HTR-8/SVneo (cell line): ENCODE results near the gene AIDA.
"Not testable (repeated sequence)": the region's sequence is repeated elsewhere in the genome, so short reads cannot be mapped to it uniquely, and the experiment has no call there.

Source experiments
- DNase-seq: peaks from one replicate; pipeline ENCODE4 v3.0.0; 2011; ENCODE audit warnings: low spot score, mixed read lengths; ENCODE audit not compliant: insufficient read length
- FAIRE-seq: peaks from 2 replicates; lab custom pipeline; 2011; peaks lifted over from hg19 to GRCh38; lab: Jason Lieb, UNC

AIDA gene

DNA sequence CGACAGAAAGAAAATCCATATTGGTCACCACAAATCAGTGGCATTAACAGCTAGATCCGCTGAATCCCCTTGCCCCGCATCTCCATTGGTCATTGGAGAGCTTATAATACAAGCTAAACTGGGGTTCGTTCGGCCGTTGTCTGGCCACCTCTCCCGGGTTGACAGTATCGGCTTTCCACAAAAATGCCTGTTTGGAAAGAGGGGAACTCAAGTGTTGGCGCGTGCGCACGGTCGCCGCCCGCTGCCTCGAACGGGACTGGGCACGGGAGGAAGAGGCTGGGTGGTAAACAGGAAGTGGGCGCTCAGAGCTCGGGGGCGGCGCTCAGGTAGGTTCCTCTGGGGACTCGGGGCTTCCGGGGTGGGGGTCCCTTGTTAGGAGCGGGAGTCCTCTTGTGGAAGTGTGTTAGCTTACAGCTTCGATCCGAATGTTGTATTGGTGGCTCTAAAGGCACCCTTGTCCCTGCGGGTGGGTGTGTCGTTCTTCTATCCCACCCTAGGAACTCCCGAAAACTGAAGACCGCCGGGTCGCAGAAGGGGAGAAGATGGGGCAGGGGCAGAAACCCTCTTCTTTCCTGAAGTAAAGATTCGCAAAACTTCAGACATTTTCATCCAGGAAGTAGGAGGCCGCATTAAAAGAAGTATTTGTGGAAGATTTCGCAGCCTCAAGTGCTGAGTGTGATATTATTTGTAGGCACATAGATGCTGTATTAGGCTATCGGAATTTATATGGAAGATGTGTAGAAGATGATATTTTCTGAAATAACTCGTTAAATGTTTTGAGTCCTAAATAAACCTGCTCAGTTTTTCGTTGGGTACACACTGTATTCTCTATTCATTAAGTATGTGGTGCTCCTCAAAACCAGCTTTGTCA lies 1.0 kb upstream of the AIDA start:
- FAIRE-seq: no peak
- DNase-seq: peak; percentile 95

DNA sequence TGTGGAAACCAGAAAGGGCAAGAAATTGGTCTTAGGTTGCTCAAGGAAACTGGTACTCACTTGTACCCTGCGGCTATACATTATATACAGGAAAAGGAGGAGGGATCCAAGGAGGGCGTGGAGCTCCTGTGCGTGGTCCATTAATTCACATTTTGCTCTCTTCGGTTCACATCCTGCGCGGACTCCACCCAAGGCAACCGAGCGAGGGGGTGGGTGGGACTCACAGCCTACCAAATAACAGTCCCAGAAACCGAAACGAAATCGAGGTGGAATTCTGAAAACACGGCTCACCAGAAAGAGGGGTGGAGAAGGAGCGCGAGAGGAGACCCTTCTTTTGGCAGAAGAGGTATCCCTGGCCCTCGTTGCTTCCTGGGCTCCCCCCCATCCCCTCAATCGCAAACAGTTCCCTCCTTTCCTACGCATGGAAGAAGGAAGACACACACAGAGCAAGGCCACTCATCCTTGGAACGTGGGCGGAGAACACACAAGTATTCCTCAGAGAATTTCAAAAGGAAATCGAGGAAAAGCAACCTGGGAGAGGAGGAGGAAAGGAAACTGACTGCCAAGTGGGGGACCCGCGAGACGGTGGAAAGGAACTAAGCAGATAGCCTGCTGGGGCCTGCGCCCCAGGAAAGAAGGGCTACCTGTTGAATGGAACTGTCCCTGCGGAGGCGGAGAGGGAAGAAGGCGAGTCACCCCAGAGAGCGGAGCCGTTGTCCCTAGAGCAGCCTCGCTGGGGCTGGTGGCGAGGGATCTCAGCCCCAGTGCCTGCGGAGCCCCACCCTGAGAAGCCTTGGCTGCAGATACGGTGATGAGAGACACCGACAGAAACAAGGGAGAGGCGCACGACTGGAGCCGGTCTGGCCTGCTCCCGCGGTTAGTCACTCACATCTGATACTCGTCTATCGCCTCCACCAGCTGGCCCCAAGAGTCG lies 705 bp downstream of the AIDA start:
- no peak for FAIRE-seq
- peak; percentile 55 for DNase-seq

DNA sequence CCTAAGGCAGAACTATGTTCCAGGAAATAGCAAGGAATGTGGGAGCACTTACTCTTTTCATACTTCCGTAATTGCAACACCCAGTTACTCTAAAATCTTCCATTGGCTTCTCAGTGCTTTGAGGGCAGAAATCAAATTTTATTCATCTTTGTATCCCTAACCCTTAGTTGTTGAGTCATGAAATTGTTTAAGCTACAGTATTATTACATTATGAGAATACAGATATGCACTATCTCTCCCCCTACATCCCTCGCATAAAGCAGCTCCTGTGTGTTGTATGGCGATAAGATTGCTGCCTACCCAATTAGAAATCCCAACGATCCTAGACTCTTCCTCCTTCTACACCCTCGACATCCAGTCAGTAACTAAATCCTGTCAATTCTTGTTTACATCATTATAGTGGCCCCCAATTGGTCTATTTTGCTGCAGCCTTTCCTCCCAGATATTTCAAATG lies 2.6 kb downstream of the AIDA start:
- FAIRE-seq (no peak), DNase-seq (no peak)

DNA sequence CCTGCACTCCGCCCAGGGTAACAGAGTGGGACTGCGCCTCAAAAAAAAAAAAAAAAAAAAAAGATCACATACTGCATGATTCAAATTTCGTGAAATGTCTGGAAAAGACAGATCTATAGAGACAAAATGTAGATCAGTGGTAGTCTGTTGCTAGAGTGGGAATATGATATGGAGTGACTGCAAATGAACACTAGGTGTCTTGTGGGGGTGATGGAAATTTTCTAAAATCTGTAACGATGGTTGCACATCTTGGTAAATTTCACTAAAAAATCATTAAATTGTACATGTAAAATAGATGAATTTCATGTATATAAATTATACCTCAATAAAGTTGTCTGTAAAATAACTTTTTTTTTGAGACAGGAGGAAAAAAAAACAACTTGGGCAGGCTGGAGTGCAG lies 5.5 kb downstream of the AIDA start:
- no peak for DNase-seq
- FAIRE-seq: no peak

DNA sequence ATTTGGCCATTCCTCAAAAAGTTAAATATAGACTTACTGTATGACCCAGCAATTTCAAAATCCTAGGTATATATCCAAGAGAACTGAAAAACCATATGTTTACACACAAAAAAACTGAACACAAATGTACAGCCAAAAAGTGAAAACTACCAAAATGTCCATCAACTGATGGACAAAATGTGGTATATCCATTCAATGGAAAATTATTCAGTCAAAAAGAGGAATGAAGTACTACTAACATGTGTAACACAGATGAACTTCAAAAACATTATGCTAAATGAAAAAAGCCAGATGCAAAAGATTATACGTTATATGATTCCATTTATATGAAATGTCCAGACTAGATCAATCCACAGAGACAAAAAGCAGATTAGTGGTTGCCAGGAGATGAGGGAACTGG lies 8.0 kb downstream of the AIDA start:
- FAIRE-seq: no peak
- no peak for DNase-seq

DNA sequence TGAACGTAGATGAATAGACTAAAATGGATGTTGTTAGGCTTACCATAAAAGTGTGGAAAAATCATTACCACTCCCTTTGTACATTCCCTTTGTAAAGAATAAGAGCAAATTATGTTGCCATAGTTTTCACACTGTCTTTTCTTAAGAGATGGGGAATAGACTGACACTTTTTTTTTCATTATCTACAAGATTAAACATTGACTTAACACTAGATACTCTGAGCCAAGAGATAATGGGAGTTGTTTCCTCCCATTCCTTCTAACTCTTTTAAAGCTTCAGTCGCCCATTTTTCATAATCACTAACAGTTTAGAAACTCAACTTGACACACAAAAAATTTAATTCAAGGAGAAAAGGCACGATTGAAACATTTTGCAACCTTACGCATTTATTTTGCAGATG lies 10.1 kb downstream of the AIDA start:
- no peak for FAIRE-seq
- no peak for DNase-seq

DNA sequence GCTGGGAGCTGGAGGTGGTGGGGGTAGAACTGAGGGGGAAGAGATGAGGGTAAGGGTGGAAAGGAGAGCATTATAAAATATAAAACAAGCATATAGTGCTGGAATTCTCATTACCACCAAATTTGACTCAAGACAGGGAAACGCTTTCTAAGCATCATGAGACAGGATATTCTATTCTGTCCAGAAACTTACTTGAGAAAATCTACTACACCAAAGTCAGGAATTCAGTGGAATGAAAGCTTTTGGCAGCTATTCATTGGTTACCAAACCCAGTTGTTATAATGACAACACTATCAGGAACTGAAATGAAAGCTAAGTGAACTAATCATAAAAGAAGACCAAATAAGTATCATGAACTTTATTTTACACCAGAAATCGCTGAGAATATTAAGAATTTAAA lies 14.5 kb downstream of the AIDA start:
- FAIRE-seq (no peak), DNase-seq (no peak)

DNA sequence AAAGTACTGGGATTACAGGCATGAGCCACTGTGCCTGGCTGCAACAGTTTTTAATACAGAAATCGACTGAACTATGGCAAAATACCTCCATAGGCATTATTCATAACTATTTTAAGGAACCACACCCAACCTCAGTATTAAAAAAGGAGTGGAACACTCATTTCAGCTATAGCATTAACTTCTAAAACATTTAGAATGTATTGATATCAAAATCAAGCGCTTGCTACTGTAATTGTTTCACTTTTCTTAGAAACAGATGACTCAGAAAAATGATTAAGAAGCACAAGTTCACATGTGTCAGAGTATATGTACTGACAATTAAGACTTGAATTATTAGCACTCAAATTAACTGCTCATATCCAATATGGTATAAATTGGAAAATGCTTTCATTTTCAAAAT lies 15.1 kb downstream of the AIDA start:
- FAIRE-seq (no peak), DNase-seq (no peak)

DNA sequence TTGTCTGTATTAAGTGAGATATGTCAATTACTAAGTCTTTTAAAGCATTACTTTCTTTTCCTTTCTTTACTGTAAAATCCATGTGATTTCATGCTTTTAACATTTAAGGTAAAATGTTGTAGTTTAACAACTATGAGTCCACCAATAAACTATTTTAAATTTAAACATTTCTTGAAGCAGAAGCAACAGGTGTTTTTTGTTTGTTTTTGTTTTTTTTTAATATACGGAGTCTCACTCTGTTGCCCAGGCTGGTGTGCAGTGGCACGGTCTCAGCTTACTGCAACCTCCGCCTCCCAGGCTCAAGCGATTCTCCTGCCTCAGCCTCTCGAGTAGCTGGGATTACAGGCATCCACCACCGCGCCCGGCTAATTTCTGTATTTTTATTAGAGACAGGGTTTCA lies 15.6 kb downstream of the AIDA start:
- no peak for DNase-seq
- no peak for FAIRE-seq

DNA sequence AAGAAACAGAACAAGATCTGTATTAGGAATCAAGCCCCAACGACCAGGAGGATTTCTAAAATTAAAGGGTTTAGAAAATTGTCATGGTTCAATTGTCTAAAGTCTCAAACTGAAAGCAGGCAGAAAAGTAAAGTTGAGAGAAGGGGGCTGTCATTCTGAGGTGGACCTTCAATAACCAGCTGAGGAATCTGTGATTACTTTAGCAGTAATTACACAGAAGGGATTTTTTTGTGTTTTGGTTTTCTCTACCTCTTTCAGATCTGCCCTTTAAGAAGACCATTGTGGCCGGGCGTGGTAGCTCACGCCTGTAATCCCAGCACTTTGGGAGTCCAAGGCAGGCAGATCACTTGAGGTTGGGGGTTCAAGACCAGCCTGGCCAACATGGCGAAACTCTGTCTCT lies 17.4 kb downstream of the AIDA start:
- DNase-seq (no peak), FAIRE-seq (no peak)

DNA sequence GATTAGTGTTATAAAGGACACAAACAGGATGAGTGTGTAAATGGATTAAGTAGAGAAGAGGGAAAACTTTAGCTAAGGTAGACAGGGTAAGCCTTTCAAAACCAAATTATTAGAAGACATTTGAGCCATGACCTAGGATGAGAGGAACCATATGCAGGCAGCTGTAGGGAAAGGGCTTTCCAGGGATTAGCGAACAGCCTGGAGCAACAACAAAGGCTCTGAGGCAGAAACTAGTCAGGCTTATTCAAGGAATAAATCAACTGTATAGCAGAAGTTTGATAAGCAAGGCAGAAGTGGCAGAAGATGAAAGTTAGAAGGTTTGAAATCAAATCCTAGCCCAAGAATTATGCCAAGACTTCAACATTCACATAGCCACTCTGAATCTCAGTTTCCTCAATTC lies 21.3 kb downstream of the AIDA start:
- DNase-seq (no peak), FAIRE-seq (no peak)

DNA sequence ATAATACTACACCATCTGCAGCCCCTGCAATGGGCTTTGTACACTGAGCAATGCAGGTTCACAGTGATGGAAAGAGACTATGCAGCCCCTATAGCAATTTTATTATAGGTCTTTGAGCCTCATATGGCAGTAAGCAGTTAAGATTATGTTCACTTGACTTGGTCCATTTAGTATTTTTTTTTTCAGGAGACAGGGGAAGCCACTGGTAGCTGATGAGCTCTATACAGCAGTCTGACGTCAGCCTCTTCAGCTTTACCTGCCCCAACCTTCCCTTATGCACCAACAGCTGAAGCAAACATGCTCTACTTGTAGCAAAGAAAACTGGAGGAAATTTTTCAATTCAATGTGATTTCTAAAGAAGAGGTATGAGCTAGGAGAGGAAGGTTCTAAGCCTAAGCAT lies 32.2 kb downstream of the AIDA start:
- FAIRE-seq (no peak), DNase-seq (no peak)

DNA sequence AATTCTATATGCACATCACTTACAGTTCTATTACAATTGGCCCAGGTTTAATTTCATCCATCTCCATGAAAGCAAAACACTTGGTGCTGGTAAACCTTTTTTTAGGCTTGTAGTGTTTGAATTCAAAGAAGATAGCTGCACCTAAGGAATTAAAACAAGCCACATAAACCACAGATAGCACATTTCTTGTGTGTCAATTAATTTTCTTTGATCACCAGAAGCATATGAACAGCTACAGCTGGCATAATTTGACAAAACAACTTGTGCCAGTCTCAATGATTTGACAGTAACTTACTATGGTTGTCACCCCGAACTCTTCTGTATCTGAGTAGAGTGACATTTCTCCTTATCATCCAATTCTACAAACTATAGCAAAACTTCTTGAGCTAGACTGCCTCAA lies 42.2 kb downstream of the AIDA start:
- FAIRE-seq (no peak), DNase-seq (no peak)

DNA sequence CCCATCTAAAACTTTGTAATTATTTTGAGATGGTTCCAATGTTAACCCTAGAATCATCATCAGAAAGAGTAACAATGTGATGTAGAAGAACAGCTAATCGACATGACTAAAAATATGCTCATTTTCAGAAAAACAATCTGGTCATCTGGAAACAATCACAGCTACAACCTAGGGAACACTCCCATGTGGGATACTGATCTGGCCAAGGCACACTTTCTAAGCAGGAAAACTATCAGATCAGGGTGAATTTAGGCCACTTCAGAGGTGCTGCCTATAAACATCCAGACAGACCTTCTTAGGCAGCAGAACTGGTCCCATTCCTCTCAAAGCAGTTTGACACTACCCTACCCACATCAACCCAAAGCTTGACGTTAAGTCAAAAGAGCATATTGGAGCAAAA lies 43.2 kb downstream of the AIDA start:
- DNase-seq, FAIRE-seq: not testable (repeated sequence)

DNA sequence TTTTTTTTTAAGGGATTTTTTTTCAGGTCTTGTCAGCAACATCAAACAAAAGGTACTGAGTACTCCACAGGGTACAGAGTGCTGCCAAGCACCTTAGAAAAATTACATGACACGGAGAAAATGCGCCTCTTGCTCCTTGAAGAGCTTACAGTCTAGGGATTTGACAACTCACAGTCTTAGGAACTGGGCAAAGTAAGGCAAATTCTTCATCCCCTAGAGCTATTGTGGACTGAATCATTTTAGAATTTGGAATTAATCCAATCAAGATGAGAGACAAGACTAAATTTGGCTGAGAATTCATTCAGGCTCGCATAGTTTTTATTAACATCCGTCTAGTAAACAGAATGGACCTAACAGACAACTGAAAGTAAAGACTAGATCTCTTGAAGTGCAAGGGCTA lies 44.1 kb downstream of the AIDA start:
- DNase-seq, FAIRE-seq: not testable (repeated sequence)

DNA sequence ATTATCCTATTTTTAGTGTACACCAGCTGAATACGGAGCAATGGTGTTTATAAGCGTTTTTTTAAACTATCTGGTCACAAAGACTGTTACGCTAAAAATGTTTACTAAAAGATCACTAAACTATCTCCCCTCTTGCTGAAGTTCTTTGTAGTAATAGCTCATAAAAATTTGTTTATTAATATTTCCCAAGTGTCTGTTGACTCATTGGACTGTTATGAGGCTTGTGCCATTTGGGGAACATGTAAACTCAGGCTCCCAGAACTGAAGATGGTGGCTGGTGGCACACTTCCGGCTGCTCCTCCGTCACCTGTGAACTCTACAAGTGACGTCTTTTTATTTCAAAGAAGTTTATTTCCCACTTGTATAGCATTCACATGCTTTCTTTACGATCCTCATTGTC lies 46.3 kb downstream of the AIDA start:
- DNase-seq: no peak
- no peak for FAIRE-seq

DNA sequence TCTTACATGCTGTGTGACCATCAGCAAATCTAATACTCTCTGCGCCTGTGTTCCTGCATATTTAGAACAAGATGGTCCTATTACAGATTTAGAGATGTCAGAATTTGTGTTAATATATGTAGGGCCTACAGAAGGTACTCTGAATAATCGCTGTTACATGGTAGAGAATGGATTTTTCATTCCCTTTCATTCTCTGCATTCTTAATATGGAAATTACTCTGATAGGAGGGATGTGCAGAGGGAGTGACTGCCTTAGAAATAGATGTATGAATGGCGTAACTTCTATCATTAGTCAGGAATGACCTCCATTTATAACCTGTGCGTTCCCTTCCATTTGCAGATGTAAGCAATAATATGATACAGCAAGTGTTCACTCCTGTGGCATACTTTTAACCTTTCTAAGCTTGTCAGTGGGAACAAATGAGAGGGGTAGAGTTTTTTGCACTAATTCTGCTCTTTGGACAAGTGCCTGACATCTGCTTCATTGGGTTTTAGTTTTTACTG lies 48.8 kb downstream of the AIDA start:
- DNase-seq (no peak), FAIRE-seq (no peak)

DNA sequence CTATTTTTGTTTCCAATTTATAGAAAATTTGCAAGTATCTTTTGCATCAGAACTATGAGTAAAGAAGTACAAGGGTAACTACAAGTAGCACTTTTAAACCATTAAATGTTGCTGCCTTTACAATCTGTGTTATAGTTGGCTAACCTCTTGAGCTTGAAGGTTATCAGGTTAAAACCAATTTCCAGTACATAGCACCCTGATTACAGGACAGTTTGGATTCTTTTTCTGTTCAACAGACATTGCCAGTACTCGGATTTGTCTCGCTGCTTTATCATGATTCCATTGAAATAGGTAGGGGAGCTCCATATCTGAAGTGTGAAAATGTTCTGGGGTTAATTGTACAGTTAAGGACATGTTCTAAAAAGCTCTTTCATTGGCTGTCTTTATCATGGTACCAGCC lies 54.4 kb downstream of the AIDA start:
- DNase-seq (no peak), FAIRE-seq (no peak)

DNA sequence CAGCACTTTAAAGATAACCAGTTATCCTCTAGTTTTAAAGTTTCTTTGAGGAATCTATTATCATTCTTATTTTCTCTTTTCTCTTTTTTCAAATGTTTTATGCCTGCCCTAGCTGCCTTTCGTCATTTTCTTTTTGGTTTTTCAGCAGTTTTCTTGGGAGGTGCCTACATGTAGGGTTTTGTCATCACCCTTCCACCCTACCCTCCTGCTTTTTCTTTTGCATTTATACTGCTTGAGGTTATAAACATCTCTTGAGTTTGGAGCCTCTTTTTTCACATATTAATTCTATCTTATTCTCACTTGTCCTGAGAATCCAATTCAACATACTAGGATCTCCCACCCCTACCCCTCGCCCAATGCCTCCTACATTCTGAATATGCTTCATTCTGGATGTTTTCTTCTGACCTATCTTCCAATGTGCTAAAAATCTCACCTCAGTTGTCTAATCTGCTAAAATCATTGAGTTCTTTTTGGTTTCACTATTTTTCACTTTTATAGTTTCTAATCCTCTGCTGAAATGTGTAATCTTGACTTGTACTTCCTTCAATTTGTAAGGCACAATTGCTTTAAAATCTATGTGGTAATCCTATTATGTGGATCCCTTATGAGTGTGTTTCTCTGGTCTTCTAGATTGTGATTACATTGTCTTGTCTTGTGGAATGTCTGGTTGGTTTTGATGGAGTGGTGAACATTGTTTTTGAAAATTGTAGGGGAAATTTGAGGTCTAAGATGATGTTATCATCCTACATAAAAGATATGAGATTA lies 55.7 kb downstream of the AIDA start:
- FAIRE-seq (no peak), DNase-seq (no peak)

DNA sequence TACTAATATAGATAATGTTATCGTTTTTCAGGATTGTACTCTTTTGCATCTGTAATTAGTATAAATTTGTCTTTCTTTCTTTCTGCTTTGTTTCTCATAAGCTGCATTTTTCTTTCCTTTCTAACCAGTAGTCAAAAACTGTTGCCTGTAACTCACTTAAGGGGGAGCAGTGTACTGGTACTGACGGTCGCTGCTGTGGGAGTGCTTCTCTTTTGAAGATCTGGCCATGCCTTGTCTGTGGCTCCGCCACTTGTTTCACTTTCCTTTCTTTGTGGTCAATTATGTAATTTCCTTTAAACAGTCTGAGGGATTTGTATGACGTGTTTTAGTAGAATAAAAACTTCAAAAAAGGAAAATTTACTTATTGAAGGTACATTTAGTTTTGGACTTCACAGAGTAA lies 57.4 kb downstream of the AIDA start:
- no peak for FAIRE-seq
- no peak for DNase-seq
